Mammary epithelial cell (primary cell): ENCODE results near the gene SPINK13.

Experiments used
- EZH2 ChIP-seq: IDR thresholded peaks from 2 replicates; pipeline ENCODE4 v1.6.1; 2012; ENCODE audit warnings: low read length, inconsistent platforms, borderline replicate concordance
- TF ChIP-seq, protein P1 (sequence below), 2 donors: IDR thresholded peaks in 1 of 2; conservative IDR thresholded peaks in 1 of 2; 2 replicates each; pipeline ENCODE4 v1.5.1; 2011 to 2012; ENCODE audit warnings: inconsistent platforms in 2 of 2, low read length in 2 of 2, mild to moderate bottlenecking in 2 of 2, control low read depth in 1 of 2, low read depth in 1 of 2; ENCODE audit not compliant: insufficient read depth in 1 of 2; ENCODE audit errors: extremely low read depth in 1 of 2

DNA sequence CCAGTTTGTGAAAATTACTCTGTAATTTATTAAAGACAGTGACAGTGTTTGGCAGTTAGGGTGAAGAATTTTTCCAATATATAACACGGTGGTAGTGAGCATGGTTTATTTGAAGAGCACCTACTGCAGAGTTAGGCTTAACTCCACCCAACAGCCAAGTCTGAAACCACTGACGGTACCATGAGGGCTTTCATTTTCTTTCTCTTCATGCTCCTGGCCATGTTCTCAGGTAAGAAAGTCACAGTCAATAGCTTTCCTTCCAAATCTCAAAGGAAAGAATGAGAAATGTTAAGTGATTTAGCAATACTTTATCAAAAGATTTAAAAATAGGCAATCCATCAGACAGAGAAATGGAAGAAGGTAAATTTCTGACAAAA, 30.2 kb upstream of the SPINK13 start, which contains the start of gene MARCOL:
- TF ChIP-seq, protein P1, sequence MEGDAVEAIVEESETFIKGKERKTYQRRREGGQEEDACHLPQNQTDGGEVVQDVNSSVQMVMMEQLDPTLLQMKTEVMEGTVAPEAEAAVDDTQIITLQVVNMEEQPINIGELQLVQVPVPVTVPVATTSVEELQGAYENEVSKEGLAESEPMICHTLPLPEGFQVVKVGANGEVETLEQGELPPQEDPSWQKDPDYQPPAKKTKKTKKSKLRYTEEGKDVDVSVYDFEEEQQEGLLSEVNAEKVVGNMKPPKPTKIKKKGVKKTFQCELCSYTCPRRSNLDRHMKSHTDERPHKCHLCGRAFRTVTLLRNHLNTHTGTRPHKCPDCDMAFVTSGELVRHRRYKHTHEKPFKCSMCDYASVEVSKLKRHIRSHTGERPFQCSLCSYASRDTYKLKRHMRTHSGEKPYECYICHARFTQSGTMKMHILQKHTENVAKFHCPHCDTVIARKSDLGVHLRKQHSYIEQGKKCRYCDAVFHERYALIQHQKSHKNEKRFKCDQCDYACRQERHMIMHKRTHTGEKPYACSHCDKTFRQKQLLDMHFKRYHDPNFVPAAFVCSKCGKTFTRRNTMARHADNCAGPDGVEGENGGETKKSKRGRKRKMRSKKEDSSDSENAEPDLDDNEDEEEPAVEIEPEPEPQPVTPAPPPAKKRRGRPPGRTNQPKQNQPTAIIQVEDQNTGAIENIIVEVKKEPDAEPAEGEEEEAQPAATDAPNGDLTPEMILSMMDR (conservative IDR thresholded peaks at IDR 0.05 in 1 of 2, IDR thresholded peaks at IDR 0.05 in 1 of 2; ENCODE audit: extremely low read depth in 1 of 2, insufficient read depth in 1 of 2, low read depth in 1 of 2, low read length in 2 of 2): no peak
- TF ChIP-seq EZH2: no peak
